ENCODE results near the gene GLYATL2. TPM values are rescaled to one million over a fixed set of nuclear protein-coding genes. Genes with fewer than 3 reads are reported as not detected.

GLYATL2 gene
- total and polyA plus RNA-seq, 2 experiments from 2014 or later, result not detected

DNA sequence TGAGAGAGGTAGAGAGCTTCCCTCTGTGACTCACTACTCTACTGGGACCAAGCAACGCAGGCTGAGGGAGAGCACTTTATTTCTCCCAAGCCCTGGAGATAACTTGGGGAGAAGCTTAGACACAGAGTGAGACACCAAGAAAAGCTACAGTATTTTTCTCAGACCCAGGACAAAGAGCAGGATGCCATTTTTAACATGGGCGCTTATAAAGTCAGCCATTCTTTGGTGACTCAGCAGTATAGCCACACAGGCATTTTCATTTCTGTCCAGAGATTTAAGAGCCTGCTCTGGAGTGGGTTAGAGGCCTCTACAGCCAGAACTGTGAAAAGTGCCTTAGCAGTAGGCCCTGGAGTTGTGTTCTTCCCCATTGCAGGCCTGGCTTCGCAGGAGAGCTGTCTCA is 57.8 kb downstream of the GLYATL2 start:
- H3K27me3 ChIP-seq, result no peaks in the 10 kb centered on the region
- no peak overlapping the region for H3K4me3 ChIP-seq
- no peaks in the 10 kb centered on the region for H3K9me3 ChIP-seq (ENCODE audit: low read depth)
- no peaks in the 10 kb centered on the region for H3K36me3 ChIP-seq
- peaks cover 4% of the 10 kb centered on the region for H3K4me1 ChIP-seq (ENCODE audit: low read depth)
- TF ChIP-seq, protein P1, sequence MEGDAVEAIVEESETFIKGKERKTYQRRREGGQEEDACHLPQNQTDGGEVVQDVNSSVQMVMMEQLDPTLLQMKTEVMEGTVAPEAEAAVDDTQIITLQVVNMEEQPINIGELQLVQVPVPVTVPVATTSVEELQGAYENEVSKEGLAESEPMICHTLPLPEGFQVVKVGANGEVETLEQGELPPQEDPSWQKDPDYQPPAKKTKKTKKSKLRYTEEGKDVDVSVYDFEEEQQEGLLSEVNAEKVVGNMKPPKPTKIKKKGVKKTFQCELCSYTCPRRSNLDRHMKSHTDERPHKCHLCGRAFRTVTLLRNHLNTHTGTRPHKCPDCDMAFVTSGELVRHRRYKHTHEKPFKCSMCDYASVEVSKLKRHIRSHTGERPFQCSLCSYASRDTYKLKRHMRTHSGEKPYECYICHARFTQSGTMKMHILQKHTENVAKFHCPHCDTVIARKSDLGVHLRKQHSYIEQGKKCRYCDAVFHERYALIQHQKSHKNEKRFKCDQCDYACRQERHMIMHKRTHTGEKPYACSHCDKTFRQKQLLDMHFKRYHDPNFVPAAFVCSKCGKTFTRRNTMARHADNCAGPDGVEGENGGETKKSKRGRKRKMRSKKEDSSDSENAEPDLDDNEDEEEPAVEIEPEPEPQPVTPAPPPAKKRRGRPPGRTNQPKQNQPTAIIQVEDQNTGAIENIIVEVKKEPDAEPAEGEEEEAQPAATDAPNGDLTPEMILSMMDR (IDR thresholded peaks at IDR 0.05; ENCODE audit: low read depth, low read length), result no peak
- H3K27ac ChIP-seq, result no peak overlapping the region
- DNase-seq (ENCODE audit: low read depth in 1 of 2, low spot score in 1 of 2), result no peak

DNA sequence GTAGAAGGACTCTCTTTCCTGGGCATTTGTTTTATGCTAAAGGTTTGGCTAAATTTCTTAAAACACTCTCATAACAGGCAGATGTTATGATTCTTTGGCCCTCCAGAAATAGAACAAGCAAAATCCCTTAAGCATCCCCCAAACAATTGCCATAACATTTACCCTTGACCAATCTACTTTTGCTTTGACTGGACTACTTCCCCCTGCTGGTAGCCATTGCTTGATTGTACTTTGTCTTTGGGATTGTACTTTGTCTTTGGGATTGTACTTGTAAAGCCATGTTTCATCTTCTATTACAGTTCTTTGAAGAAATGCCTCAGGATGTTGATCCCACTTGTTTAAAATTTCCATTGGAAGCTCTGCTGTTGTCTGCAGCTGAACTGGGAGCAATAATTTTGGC is 59.5 kb downstream of the GLYATL2 start:
- H3K27ac ChIP-seq, result no peak overlapping the region
- no peak overlapping the region for H3K4me3 ChIP-seq
- no peaks in the 10 kb centered on the region for H3K27me3 ChIP-seq
- no peaks in the 10 kb centered on the region for H3K36me3 ChIP-seq
- H3K4me1 ChIP-seq (ENCODE audit: low read depth), result no peaks in the 10 kb centered on the region
- no peaks in the 10 kb centered on the region for H3K9me3 ChIP-seq (ENCODE audit: low read depth)
- no peak for DNase-seq (ENCODE audit: low read depth in 1 of 2, low spot score in 1 of 2)
- TF ChIP-seq, protein P1 (IDR thresholded peaks at IDR 0.05; ENCODE audit: low read depth, low read length), result no peak

Other genes starting within 250 kb of the GLYATL2 start
- 0.33 and 0.63 TPM in 2 replicates for gene CNTF, start 222.0 kb downstream of the GLYATL2 start, total RNA-seq
- gene CNTF, start 222.0 kb downstream of the GLYATL2 start, polyA plus RNA-seq, result 0.23 TPM in 1 of 2 replicates, not detected in the other
- not detected in 2 replicates for gene GLYAT, start 112.8 kb downstream of the GLYATL2 start, total RNA-seq
- gene GLYAT, start 112.8 kb downstream of the GLYATL2 start, polyA plus RNA-seq, result not detected in 2 replicates
- 1.3 and 1.8 TPM in 2 replicates for gene GLYATL1, start 94.8 kb upstream of the GLYATL2 start, total RNA-seq
- gene GLYATL1, start 94.8 kb upstream of the GLYATL2 start, polyA plus RNA-seq, result 2.1 and 2.9 TPM in 2 replicates
- gene GLYATL1B, start 241.6 kb upstream of the GLYATL2 start, total RNA-seq, result not detected in 2 replicates
- not detected in 2 replicates for gene GLYATL1B, start 241.6 kb upstream of the GLYATL2 start, polyA plus RNA-seq

Measured in cardiac muscle cell (in vitro differentiated cells and primary cell).